HG03103 (cell line): ENCODE results near the gene RBPMS2.
A peak's percentile ranks its signal among the peaks of the same experiment; 100 is the strongest.

Source experiments
- ATAC-seq: cut with Tn5 transposase; IDR thresholded peaks from one replicate; pipeline ENCODE4 v1.9.1; 2021; ENCODE audit warnings: low read depth; ENCODE audit not compliant: unreplicated experiment

RBPMS2 gene

GRCh38 chr15:64731805-64732151 lies 43.6 kb downstream of the RBPMS2 start:
- no peak for ATAC-seq

- no peak for ATAC-seq
Measured at GRCh38 chr15:64731012-64731804, 44.2 kb downstream of the RBPMS2 start.

GRCh38 chr15:64730151-64730550 lies 45.2 kb downstream of the RBPMS2 start:
- ATAC-seq, result no peak

DNA sequence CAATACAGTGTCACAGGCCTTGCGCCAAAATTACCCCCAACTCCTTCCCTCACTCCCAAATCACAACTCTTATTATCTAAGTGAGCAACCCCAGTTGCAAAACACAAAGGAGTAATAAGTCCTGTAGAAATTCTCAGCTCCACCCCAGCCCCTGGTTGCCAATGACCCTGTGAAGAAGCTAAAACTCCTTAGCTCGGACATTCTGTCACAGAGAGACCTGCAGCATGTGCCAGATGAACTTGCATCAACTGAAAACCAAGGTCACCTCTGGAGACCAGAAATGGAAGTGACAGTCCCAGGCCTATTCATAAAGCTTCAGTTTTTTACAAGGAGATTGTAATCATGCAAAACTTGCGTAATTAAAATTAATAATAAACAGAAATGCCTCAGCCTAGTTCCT lies 55.2 kb downstream of the RBPMS2 start:
- ATAC-seq, result no peak

DNA sequence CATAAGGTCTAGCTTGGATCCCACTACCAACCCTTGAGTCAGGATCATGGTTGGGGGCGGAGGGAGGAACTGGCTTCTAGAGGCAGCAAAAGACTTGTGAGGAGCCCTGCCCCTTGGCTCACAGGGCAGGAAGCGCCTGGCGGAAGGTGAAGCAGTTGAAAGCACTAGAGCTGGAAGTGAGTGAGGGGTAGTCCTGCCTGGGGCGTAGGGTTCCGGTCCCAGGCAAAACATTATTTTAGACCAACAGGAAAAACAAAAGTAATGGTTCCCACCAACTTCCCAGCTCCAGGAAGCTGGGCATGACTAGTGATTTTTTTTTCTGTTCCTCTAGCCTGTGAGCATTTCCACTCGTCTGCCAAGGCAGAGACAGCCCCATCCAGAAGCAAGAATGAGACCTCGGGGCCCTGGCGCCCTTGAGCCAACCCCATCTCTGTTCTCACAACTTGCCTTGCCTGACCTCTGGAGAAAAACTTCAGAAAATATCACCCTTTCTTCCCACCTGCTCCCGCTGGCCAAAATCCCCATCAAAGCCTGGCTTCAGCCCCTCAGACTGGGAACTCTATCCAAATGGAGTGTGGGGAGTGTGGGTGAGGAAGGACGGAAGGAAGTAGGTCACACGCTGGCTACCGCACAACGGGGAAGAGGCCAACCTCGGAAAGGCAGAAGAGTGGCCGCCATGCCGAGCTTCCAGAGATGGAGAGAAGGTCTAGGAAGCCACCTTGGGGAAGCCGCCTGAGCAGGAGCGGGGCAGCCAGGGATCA lies 57.5 kb downstream of the RBPMS2 start:
- no peak for ATAC-seq

DNA sequence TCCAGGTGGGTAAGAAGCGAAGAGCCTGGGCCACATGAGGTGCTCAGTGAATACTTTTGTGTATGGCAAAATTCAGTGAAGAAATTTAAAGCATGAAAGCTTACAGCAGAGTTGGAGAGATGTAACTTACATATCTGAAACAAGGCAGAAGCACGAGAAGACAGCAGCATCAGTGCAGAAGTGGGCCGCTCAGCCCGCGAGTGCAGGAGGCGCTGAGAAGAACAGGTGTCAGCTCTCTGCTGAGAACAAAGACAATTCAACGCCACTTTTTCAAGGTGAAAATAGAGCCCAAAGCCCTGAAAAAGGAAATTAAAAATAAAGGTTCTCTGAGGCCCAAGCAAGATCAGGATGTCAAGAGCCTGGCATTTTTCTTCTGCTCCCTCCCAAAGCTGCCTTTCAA lies 58.3 kb downstream of the RBPMS2 start:
- ATAC-seq, result no peak

DNA sequence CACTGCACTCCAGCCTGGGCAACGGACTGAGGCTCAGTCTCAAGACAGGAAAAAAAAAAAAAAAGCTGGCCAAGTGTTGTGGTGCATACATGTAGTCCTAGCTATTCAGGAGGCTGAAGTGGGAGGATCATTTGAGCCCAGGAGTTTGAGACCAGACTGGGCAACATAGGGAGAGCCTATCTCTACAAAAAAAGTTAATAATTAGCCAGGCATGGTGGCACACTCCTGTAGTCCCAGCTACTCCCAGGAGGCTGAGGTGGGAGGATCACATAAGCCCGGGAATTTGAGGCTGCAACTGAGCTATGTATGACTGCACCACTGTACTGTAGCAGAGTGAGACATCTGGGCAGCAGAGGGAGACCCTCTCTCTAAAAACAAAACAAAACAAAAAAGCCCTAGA lies 58.9 kb downstream of the RBPMS2 start:
- no peak for ATAC-seq

- ATAC-seq, result no peak
Measured at GRCh38 chr15:64713592-64713991, 61.8 kb downstream of the RBPMS2 start.

GRCh38 chr15:64712353-64712752 lies 63.0 kb downstream of the RBPMS2 start:
- no peak for ATAC-seq

GRCh38 chr15:64710676-64711428 lies 64.5 kb downstream of the RBPMS2 start:
- ATAC-seq, result no peak

DNA sequence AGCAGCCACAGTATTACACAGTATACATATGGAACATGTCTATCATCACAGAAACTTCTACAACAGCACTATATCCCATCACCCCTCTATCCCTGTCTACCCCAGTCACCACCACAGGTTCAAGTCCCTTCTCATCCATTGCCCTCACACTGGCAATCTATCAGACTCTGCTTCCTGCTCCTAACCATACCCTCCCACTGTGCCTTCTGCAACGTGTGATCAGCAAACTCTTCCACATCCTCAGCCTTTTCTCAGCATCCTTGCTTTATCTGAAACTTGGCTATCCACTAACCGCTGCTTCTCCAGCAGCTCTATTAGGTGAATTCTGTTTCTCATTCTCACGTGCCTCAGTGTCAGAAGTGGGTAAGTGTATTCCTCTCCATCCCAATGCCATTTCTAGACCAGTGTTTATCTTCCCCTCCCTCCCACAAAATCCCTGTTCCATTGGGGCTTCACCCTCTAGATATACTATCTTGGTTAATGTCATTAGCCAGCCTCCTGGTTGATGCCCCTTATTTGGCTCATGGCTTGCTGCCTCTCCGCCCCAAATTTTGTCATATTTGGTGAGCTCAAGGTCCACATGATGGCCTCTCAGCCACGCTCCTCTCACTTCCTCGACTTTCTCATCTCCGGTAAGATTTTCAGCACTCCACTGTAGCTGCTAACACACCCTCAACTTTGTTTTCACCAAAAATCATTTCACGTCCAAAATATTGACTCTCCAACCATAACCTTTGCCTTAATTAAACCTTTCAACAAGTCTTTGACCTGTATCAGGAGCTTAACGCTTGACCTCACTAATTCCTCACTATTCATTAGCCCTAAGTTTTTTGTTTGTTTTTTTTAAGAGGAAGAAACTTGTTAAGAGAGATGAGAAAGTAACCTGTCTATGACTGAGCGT lies 69.1 kb downstream of the RBPMS2 start:
- no peak for ATAC-seq

GRCh38 chr15:64705006-64705405 lies 70.4 kb downstream of the RBPMS2 start:
- ATAC-seq, result no peak

- no peak for ATAC-seq
Measured at GRCh38 chr15:64703632-64703959, 71.8 kb downstream of the RBPMS2 start.

- ATAC-seq, result peak; percentile 68
Measured at GRCh38 chr15:64702816-64703631, 72.4 kb downstream of the RBPMS2 start.

DNA sequence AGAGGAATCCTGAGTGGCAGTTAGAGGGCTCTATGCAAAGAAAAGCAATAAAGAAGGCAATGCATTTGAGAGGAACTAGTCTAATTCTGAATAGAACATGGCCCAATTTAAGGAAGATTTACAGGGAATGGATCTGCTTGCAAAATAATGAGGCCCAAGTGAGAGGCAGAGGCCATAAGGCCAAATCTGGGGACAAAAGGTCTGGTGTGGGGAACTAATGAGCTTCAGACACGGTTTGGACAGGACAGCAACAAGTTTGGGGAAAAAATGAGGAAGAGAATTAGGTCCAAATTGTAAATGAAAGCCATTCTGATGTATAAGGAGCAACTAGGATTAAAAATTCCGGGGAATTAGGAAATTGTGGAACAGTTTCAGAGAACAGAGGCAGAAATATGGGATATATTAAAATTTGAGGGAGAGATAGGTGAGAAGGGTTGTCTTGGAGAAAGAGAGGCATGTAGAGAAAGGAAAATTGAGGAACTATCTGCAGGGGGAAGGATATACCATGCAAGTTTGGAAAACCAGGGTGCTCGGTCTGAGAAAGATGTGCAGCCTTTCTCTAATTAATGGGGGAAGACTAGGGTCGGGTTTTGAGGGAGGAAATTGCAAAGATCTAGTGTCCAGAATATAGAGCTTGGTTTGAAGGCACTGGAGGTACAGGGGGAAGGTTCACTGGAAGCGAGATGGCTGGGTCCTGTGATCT lies 73.8 kb downstream of the RBPMS2 start:
- no peak for ATAC-seq

DNA sequence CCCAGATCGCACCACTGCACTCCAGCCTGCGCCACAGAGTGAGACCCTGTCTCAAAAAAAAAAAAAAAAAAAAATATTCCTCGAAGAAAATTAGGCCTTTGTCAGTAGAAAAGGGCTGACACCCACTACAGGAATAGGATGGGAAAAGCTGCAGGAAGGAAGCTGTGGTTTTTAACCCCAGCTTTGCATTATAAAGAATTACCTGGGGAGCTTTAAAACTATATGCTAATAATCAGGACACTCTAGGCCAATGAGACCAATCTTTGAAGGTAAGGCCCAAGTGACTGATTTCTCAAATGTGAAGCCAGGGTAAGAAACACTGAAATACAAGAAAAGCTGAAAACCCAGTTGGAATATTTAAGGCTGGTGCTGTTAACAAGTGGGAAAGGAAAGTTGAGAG lies 74.3 kb downstream of the RBPMS2 start:
- ATAC-seq, result no peak

- no peak for ATAC-seq
Measured at GRCh38 chr15:64699751-64700388, 75.5 kb downstream of the RBPMS2 start.

DNA sequence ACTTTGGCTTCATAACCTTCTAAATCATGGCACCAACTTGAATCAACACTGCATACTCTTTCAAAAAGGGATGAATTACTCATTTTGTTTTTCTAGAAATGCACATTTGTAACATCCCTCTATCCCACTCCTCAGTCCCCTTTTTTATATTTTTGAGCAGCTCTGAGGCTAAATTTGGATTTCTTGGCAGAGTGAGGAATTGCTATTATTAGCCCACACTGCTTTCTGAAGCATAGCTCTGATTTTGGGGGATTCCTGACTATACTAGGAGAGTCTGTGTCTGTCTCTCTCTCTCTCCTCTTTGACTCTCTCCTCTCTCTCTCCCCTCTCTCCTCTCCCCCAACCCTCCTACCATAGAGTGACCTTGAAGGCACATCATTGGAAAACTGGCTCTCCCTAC lies 76.6 kb downstream of the RBPMS2 start:
- ATAC-seq, result no peak

DNA sequence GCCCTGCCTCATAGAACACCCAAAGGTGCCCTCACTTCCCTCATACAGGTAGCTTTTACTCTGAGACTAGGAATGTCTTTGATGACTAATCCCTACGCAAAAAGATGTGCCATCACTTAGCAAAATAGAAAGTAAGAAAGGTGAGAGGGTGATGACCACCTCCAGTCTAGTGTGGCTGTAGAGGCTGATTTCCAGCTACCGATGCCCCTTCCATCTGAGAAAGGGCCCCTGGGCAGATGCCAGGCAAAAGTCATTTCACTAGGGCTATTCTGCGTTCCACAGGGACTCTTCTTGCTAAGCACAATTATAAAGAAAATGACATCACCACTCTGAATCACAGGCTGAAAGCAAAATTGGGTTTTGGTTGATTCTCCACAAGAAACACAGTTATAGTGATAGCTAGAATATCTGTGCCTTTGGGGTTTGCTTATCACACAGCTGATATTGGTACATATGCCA lies 77.4 kb downstream of the RBPMS2 start:
- ATAC-seq, result no peak
